CD14-positive monocyte (primary cell): Measurements from ENCODE around the gene GNAI1. TPM values are rescaled to one million over a fixed set of nuclear protein-coding genes. Genes with fewer than 3 reads are reported as not detected.

Experiments used
- DNase-seq, 3 donors: peaks; one replicate each; pipeline ENCODE4 v3.0.0-alpha.2; 2011 to 2022
- H2AFZ ChIP-seq: 2 replicates; pipeline ENCODE4 v1.6.0; 2012; ENCODE audit warnings: mild to moderate bottlenecking, low read depth, low read length, inconsistent platforms; ENCODE audit not compliant: insufficient read depth, poor library complexity, severe bottlenecking
- H3K27ac ChIP-seq, 2 donors: 1 replicate in 1 of 2; 2 replicates in 1 of 2; pipeline ENCODE4 v1.5.1; 2012 to 2013; ENCODE audit warnings: low read length in 2 of 2, control low read depth in 1 of 2, inconsistent platforms in 1 of 2, low read depth in 1 of 2, mild to moderate bottlenecking in 1 of 2
- H3K27me3 ChIP-seq, 2 donors: one replicate each; pipeline versions ENCODE4 v1.6.0 to v1.6.1; 2011 to 2013; ENCODE audit warnings: low read length in 2 of 2; ENCODE audit not compliant: control insufficient read depth in 2 of 2, insufficient read depth in 2 of 2
- H3K36me3 ChIP-seq, 2 donors: replicated peaks in 1 of 2; 1 replicate in 1 of 2; 2 replicates in 1 of 2; pipeline versions ENCODE4 v1.5.1 to v1.6.1; 2012 to 2013; ENCODE audit warnings: low read length in 2 of 2, control low read depth in 1 of 2, inconsistent platforms in 1 of 2, mild to moderate bottlenecking in 1 of 2; ENCODE audit not compliant: insufficient read depth in 2 of 2, control insufficient read depth in 1 of 2
- H3K4me1 ChIP-seq, 2 donors: 1 replicate in 1 of 2; 2 replicates in 1 of 2; pipeline versions ENCODE4 v1.5.1 to v1.6.1; 2012 to 2013; ENCODE audit warnings: low read length in 2 of 2, control low read depth in 1 of 2, inconsistent platforms in 1 of 2, mild to moderate bottlenecking in 1 of 2, moderate library complexity in 1 of 2; ENCODE audit not compliant: insufficient read depth in 2 of 2, control insufficient read depth in 1 of 2
- H3K4me2 ChIP-seq: replicated peaks from 2 replicates; pipeline ENCODE3; 2012; ENCODE audit warnings: low read length, moderate library complexity, mild to moderate bottlenecking; ENCODE audit not compliant: poor library complexity, severe bottlenecking; ENCODE audit errors: extremely low read depth
- H3K4me3 ChIP-seq, 3 experiments: fragments of 200-600 bp in 1 of 3; sonication (generic) in 1 of 3; replicated peaks in 1 of 3; 1 replicate in 2 of 3; 2 replicates in 1 of 3; pipeline ENCODE4 v1.5.1; 2011 to 2013; ENCODE audit warnings: low read length in 3 of 3, mild to moderate bottlenecking in 3 of 3, control low read depth in 2 of 3, low read depth in 2 of 3, inconsistent platforms in 1 of 3, moderate library complexity in 1 of 3
- H3K79me2 ChIP-seq: 2 replicates; pipeline ENCODE4 v1.6.0; 2012; ENCODE audit warnings: mild to moderate bottlenecking, control low read depth, inconsistent platforms, low read length, moderate library complexity; ENCODE audit not compliant: insufficient read depth
- H3K9ac ChIP-seq: 2 replicates; pipeline ENCODE4 v1.6.0; 2017; ENCODE audit warnings: low read length, mild to moderate bottlenecking; ENCODE audit not compliant: insufficient read depth, poor library complexity, severe bottlenecking
- H3K9me3 ChIP-seq, 2 donors: replicated peaks in 1 of 2; 1 replicate in 1 of 2; 2 replicates in 1 of 2; pipeline versions ENCODE4 v1.5.1 to v1.6.1; 2012 to 2013; ENCODE audit warnings: low read length in 2 of 2, control low read depth in 1 of 2; ENCODE audit not compliant: control insufficient read depth in 1 of 2, insufficient read depth in 1 of 2
- H4K20me1 ChIP-seq: 2 replicates; pipeline ENCODE4 v1.6.0; 2012; ENCODE audit warnings: mild to moderate bottlenecking, low read length, control low read depth, moderate library complexity; ENCODE audit not compliant: insufficient read depth
- H3K27ac Mint-ChIP-seq, 7 donors: one replicate each; pipeline ENCODE4 v1.8.0; 2020; ENCODE audit warnings: mild to moderate bottlenecking in 7 of 7, mixed read lengths in 7 of 7, moderate library complexity in 6 of 7, inconsistent platforms in 2 of 7
- H3K27me3 Mint-ChIP-seq, 3 donors: one replicate each; pipeline ENCODE4 v1.8.0; 2021 to 2022; ENCODE audit warnings: low read depth in 3 of 3, mild to moderate bottlenecking in 3 of 3, mixed read lengths in 3 of 3, moderate library complexity in 3 of 3, inconsistent platforms in 1 of 3
- H3K36me3 Mint-ChIP-seq, 2 donors: one replicate each; pipeline ENCODE4 v1.8.0; 2020; ENCODE audit warnings: mixed read lengths in 2 of 2, inconsistent platforms in 1 of 2, mild to moderate bottlenecking in 1 of 2
- H3K4me1 Mint-ChIP-seq: one replicate; pipeline ENCODE4 v1.8.0; 2020; ENCODE audit warnings: mild to moderate bottlenecking, mixed read lengths
- H3K4me3 Mint-ChIP-seq, 2 donors: one replicate each; pipeline ENCODE4 v1.8.0; 2020; ENCODE audit warnings: mild to moderate bottlenecking in 2 of 2, mixed read lengths in 2 of 2, moderate library complexity in 1 of 2
- H3K9me3 Mint-ChIP-seq, 7 donors: one replicate each; pipeline ENCODE4 v1.8.0; 2020 to 2022; ENCODE audit warnings: mixed read lengths in 7 of 7, mild to moderate bottlenecking in 6 of 7, moderate library complexity in 6 of 7, inconsistent platforms in 2 of 7
- WGBS: methylation state at CpG from one replicate; pipeline ENCODE4 v1.1.5; 2013; ENCODE audit warnings: missing lambda C conversion rate; ENCODE audit not compliant: insufficient coverage; 5-methylcytosine and 5-hydroxymethylcytosine counted together
- intact Hi-C, 2 donors: fragments of 100-400 bp; cut with micrococcal nuclease; formaldehyde crosslinking; loops; one replicate each; pipeline versions ENCODE4 v1.15.0 to v1.15.1; 2023
- polyA minus RNA-seq: library from RNA; depleted of rRNA, polyadenylated mRNA; stranded (reverse); fragments of >200 nt; gene quantifications from 2 replicates; pipeline ENCODE4 v1.2.3, GENCODE V29; 2012
- polyA plus RNA-seq, 3 donors: library from polyadenylated mRNA; depleted of rRNA in 1 of 3; unstranded in 2 of 3; stranded (reverse) in 1 of 3; fragments of 300-500 nt in 2 of 3; fragments of >200 nt in 1 of 3; fragmentation: Illumina TruSeq in 2 of 3; gene quantifications; 1 replicate in 2 of 3; 2 replicates in 1 of 3; pipeline ENCODE4 v1.2.3, GENCODE V29; 2012 to 2021
- total RNA-seq, 12 experiments: library from RNA in 1 of 12; stranded (reverse) in 1 of 12; fragments of 120-200 nt in 1 of 12; gene quantifications; one replicate each; pipeline ENCODE4 v1.2.4 and lab custom pipeline; 2013 to 2026; ENCODE audit warnings: mixed read lengths in 6 of 12, inconsistent platforms in 1 of 12
- TF ChIP-seq, protein P1 (sequence below): fragments of 200-600 bp; IDR thresholded peaks from one replicate; pipeline ENCODE4 v1.8.0; 2022; ENCODE audit warnings: antibody characterized with exemption, mild to moderate bottlenecking

The GNAI1 gene
- total RNA-seq (2013) = 2.3 TPM
- 1 to 10 TPM in 1 of 3 donors, under 1 TPM in 2; 0.72 to 1.0 (median 0.79) TPM for polyA plus RNA-seq
- 0.42 and 0.48 TPM in 2 replicates for polyA minus RNA-seq
- 1.1 to 10.2 (median 2.3) reads per million in 11 experiments for total RNA-seq (lab: John Stamatoyannopoulos, UW)

DNA sequence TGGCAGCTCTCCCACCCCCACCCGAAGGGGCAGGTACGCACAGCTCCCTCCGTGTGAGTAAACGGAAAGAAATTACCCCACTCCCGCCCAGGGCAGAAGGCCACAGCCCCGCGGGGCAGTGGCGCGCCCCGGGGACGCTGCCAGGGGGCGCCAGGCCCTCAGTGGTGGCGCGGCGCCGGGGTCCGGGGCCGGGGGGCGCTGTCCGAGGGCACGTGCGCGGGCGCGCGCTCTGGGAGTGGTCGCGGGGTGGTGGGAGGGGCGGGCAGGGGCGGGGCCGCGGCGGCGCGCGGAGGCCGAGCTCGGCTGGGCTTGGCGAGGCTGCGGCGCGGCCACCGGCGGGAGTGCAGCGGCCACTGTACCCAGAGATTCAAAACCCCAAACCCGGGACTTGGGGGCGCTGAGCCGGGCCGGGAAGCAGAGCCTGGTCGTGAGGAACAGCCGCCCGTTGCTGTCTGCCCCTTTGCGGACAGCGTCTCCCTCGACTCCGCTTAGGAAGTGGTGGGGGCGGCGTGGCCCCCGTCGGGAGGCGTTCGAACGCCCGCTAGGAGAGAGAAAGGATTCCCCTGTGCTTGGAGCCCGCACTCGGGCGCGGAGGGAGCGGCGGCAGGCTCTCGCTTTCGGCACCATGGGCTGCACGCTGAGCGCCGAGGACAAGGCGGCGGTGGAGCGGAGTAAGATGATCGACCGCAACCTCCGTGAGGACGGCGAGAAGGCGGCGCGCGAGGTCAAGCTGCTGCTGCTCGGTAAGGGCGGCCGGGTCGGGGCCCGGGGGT, at the start of gene GNAI1:
GNAI1 (plus strand) TSS at position 296 of the 773 bp plus-strand sequence; CDS start at position 626, 330 bp downstream.
- intact Hi-C loops = no loop called here
- TF ChIP-seq, protein P1, sequence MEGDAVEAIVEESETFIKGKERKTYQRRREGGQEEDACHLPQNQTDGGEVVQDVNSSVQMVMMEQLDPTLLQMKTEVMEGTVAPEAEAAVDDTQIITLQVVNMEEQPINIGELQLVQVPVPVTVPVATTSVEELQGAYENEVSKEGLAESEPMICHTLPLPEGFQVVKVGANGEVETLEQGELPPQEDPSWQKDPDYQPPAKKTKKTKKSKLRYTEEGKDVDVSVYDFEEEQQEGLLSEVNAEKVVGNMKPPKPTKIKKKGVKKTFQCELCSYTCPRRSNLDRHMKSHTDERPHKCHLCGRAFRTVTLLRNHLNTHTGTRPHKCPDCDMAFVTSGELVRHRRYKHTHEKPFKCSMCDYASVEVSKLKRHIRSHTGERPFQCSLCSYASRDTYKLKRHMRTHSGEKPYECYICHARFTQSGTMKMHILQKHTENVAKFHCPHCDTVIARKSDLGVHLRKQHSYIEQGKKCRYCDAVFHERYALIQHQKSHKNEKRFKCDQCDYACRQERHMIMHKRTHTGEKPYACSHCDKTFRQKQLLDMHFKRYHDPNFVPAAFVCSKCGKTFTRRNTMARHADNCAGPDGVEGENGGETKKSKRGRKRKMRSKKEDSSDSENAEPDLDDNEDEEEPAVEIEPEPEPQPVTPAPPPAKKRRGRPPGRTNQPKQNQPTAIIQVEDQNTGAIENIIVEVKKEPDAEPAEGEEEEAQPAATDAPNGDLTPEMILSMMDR = no peak
- WGBS = 0% methylated on average over 65 of the region's 92 CpGs
- Histone ChIP-seq H3K36me3 (no peaks in the 10 kb centered on the region), H2AFZ (peak within 1 kb of the TSS; percentile 95), H3K9ac (peak within 1 kb of the TSS; percentile 62), H3K4me1 (peaks cover 12 to 14% of the 10 kb centered on the region in 2 donors), H3K27ac (no peak within 1 kb of the TSS), H4K20me1 (no peaks in the 10 kb centered on the region), H3K27me3 (peaks cover 25 to 36% of the 10 kb centered on the region in 2 donors), H3K79me2 (no peaks in the 10 kb centered on the region), H3K9me3 (no peaks in the 10 kb centered on the region), H3K4me3 (peak within 1 kb of the TSS; percentile 80 to 89 (median 84)), H3K4me2 (peak within 1 kb of the TSS; percentile 94)
- DNase-seq = peak in 1 of 3 donors; percentile 22
- peaks cover 26 to 50% (median 38%) of the 10 kb centered on the region in 3 donors for H3K27me3 Mint-ChIP-seq
- peaks cover 0 to 8% of the 10 kb centered on the region in 2 donors for H3K36me3 Mint-ChIP-seq
- peaks cover 27% of the 10 kb centered on the region for H3K4me1 Mint-ChIP-seq
- peaks cover 0 to 5% (median 1%) of the 10 kb centered on the region in 7 donors for H3K9me3 Mint-ChIP-seq
- peak within 1 kb of the TSS; percentile 92 to 98 for H3K4me3 Mint-ChIP-seq
- peak within 1 kb of the TSS in 3 of 7 donors; percentile 38 to 71 (median 59) for H3K27ac Mint-ChIP-seq

DNA sequence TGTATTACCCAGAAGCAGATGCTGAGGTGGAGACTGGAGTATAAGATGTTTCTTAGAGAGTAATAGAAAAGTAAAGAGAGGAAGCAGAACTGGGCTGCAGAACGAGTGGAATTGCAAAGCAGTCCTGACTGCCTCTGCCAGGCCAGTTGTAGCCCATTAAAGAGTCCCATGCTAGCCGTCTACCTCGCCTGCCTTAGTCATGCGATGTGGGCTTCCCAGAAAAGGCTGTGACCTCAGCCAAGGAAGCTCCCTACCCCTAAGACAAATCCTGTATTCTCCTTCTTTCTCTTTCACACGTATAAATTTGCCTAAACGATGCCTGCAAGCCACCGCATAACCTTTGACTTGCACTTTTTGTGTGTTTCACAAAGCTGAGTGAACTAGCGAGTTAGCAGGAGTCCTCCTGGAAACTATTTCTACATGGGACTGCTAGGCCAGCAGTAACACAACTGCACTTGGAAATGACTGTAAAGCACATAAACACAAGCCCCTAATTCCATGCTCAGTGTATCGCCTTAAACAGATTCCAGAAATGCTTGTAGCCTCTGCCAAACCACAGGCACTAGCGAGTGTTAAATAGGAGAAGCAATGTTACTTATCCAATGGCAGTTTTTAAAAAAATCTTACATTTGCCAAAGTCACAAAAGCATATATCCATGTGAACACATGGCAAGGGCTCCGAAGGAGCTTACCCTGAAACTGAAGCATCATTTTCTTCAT, 47.4 kb upstream of the GNAI1 start:
- H3K9me3 ChIP-seq = no peaks in the 10 kb centered on the region
- no peak overlapping the region for H3K4me2 ChIP-seq
- Mint-ChIP-seq H3K27ac (no peak overlapping the region), H3K4me3 (no peak overlapping the region), H3K27me3 (peaks cover 0 to 4% (median 0%) of the 10 kb centered on the region in 3 donors), H3K9me3 (peaks cover 0 to 6% (median 0%) of the 10 kb centered on the region in 7 donors), H3K4me1 (peaks cover 8% of the 10 kb centered on the region), H3K36me3 (no peaks in the 10 kb centered on the region)
- H4K20me1 ChIP-seq = no peaks in the 10 kb centered on the region
- no peak overlapping the region for H3K27ac ChIP-seq
- no peak overlapping the region for H3K9ac ChIP-seq
- H3K4me3 ChIP-seq = no peak overlapping the region
- H3K4me1 ChIP-seq = peaks cover 0 to 3% of the 10 kb centered on the region in 2 donors
- no peaks in the 10 kb centered on the region for H3K27me3 ChIP-seq
- H3K36me3 ChIP-seq = no peaks in the 10 kb centered on the region
- DNase-seq = no peak
- H2AFZ ChIP-seq = no peak overlapping the region
- H3K79me2 ChIP-seq = no peaks in the 10 kb centered on the region
- intact Hi-C loops = no loop called here
- TF ChIP-seq, protein P1 = no peak
- WGBS = 96% methylated on average over 8 of the region's 11 CpGs
